Right lobe of liver (tissue), 4 donors: ENCODE results near the gene ORMDL1.

ENCODE experiments used
- CTCF ChIP-seq, 4 donors: fragments of 200-600 bp in 3 of 4; fragments of 450-650 bp in 1 of 4; IDR thresholded peaks; one replicate each; pipeline versions ENCODE4 v1.5.1 to v1.8.0; 2016 to 2022; ENCODE audit warnings: antibody characterized with exemption in 4 of 4, mild to moderate bottlenecking in 2 of 4
- POLR2A ChIP-seq: fragments of 450-650 bp; IDR thresholded peaks from one replicate; pipeline ENCODE4 v1.6.1; 2017; ENCODE audit warnings: antibody characterized with exemption, mild to moderate bottlenecking
- donor health status: DM: no; HTN: no; CAD: no.
- donor health status: DM: no; HTN: no; CAD: no.
- donor health status: DM: no; HTN: yes; CAD: no.

DNA sequence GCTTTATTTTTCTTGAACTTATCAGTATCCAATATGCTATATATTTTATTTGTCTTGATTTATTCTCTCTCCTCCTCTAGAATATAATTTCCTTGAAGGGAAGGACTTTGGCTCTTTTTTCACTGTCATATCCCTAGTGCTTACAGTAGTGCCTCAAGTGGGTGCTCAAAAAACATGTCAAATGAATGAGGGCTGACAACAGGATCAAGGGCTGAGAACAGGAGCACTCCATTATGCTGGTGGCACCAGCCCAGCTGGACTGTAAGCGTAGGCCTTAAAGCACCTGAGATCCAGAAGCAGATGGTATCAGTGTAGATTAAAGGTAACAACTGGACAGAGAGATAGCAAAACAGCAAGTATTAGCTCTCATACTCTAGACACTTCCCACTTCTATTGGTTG is 46.4 kb upstream of the ORMDL1 start:
- TF ChIP-seq CTCF (IDR thresholded peaks at IDR 0.05): no peak
- no peak for TF ChIP-seq POLR2A
